ENCODE data around the gene MYO5B. TPM values are rescaled to one million over a fixed set of nuclear protein-coding genes. Genes with fewer than 3 reads are reported as not detected.
"Not testable (repeated sequence)": the region's sequence is repeated elsewhere in the genome, so short reads cannot be mapped to it uniquely, and the experiment has no call there.

Gene MYO5B
- total RNA-seq, 1 donor = under 0.01 TPM

GRCh38 chr18:49814147-49814499, 380.8 kb downstream of the MYO5B start:
- TF ChIP-seq, protein P1, sequence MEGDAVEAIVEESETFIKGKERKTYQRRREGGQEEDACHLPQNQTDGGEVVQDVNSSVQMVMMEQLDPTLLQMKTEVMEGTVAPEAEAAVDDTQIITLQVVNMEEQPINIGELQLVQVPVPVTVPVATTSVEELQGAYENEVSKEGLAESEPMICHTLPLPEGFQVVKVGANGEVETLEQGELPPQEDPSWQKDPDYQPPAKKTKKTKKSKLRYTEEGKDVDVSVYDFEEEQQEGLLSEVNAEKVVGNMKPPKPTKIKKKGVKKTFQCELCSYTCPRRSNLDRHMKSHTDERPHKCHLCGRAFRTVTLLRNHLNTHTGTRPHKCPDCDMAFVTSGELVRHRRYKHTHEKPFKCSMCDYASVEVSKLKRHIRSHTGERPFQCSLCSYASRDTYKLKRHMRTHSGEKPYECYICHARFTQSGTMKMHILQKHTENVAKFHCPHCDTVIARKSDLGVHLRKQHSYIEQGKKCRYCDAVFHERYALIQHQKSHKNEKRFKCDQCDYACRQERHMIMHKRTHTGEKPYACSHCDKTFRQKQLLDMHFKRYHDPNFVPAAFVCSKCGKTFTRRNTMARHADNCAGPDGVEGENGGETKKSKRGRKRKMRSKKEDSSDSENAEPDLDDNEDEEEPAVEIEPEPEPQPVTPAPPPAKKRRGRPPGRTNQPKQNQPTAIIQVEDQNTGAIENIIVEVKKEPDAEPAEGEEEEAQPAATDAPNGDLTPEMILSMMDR (IDR thresholded peaks at IDR 0.05; ENCODE audit: insufficient read depth, low read depth, low read length) = no peak
- peak overlapping the region; percentile 87 for H3K4me3 ChIP-seq (ENCODE audit: low read depth, low read length)
- DNase-seq (ENCODE audit: low read depth) = peak; percentile 78

GRCh38 chr18:49813319-49814146, 381.4 kb downstream of the MYO5B start, which contains the start of gene ACAA2:
Gene ACAA2 (minus strand): TSS chr18:49813533. CDS start chr18:49813484, 49 bp downstream.
- TF ChIP-seq, protein P1 (IDR thresholded peaks at IDR 0.05; ENCODE audit: insufficient read depth, low read depth, low read length) = no peak
- H3K4me3 ChIP-seq (ENCODE audit: low read depth, low read length) = peak within 1 kb of the TSS; percentile 87
- DNase-seq (ENCODE audit: low read depth) = peak; percentile 89

GRCh38 chr18:49813069-49813318, 382.0 kb downstream of the MYO5B start:
- TF ChIP-seq, protein P1 (IDR thresholded peaks at IDR 0.05; ENCODE audit: insufficient read depth, low read depth, low read length) = no peak
- DNase-seq (ENCODE audit: low read depth) = peak; percentile 59
- peak overlapping the region; percentile 87 for H3K4me3 ChIP-seq (ENCODE audit: low read depth, low read length)

DNA sequence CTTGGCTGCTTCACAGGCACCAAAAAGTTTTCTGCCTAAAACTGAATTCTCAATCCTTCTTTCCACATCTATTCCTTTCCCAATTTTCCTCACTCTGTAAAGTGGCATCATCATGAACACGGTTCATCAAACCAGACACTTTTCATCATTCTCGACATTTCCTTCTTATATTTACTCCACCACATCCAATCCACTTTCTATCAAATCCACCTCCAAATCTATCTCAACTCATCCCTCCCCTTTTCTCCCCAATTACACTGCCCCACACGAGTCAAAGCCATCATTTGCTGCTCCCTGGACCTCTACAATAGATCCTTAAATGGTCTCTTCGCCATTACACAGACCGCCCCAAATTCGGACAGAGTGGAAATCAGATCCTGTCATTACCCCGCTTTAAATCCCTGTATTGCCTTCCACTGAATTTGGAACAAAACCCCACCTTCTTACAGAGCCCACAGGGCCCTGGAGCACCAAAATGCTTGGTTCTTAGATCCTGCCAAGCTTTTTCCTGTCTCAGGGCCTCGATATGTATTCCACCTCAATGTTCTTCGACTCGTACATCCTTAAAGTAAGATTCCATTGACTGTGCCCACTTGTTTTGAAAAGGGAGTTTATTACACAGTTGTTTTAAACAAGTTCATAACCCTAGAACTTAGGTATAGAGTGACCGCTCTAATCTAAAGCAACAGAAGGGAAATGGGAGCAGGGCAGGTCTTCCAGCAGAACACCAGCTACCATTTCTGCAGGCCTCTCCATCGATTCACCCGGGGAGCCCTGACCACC, 382.5 kb downstream of the MYO5B start:
- peak; percentile 2 for DNase-seq (ENCODE audit: low read depth)
- peak overlapping the region; percentile 87 for H3K4me3 ChIP-seq (ENCODE audit: low read depth, low read length)
- TF ChIP-seq, protein P1 (IDR thresholded peaks at IDR 0.05; ENCODE audit: insufficient read depth, low read depth, low read length) = no peak

GRCh38 chr18:49811151-49811938, 383.6 kb downstream of the MYO5B start:
- H3K4me3 ChIP-seq (ENCODE audit: low read depth, low read length) = peak overlapping the region; percentile 4
- peak; percentile 4 for DNase-seq (ENCODE audit: low read depth)

GRCh38 chr18:49808553-49809191, 386.3 kb downstream of the MYO5B start:
- not testable (repeated sequence) for DNase-seq (ENCODE audit: low read depth); H3K4me3 ChIP-seq (ENCODE audit: low read depth, low read length)

More at GRCh38 chr18:49811151-49811938, 383.6 kb downstream of the MYO5B start:
- TF ChIP-seq, protein P1 (IDR thresholded peaks at IDR 0.05; ENCODE audit: insufficient read depth, low read depth, low read length) = no peak
